HEK293 (cell line): ENCODE results near the gene ZNF471.

ENCODE experiments used
- KLF16 ChIP-seq: fragments of 450-650 bp; formaldehyde crosslinking; IDR thresholded peaks from 2 replicates; pipeline ENCODE4 v1.5.1; 2017; ENCODE audit warnings: missing biosample characterization, missing genetic modification characterization
- RBAK ChIP-seq: fragments of 450-650 bp; formaldehyde crosslinking; IDR thresholded peaks from 2 replicates; pipeline ENCODE4 v1.5.1; 2016; ENCODE audit warnings: missing biosample characterization, missing genetic modification characterization
- ZFP69B ChIP-seq: fragments of 450-650 bp; formaldehyde crosslinking; IDR thresholded peaks from 2 replicates; pipeline ENCODE4 v1.5.1; 2016; ENCODE audit warnings: missing biosample characterization, missing genetic modification characterization
- ZNF140 ChIP-seq: fragments of 450-650 bp; formaldehyde crosslinking; IDR thresholded peaks from 2 replicates; pipeline ENCODE4 v1.5.1; 2016; ENCODE audit warnings: missing biosample characterization, missing genetic modification characterization
- ZNF16 ChIP-seq: fragments of 450-650 bp; formaldehyde crosslinking; IDR thresholded peaks from 2 replicates; pipeline ENCODE4 v1.5.1; 2016; ENCODE audit warnings: low read depth, missing biosample characterization, missing genetic modification characterization
- ZNF223 ChIP-seq: fragments of 450-650 bp; formaldehyde crosslinking; IDR thresholded peaks from 2 replicates; pipeline ENCODE4 v1.5.1; 2016; ENCODE audit warnings: missing biosample characterization, missing genetic modification characterization
- ZNF341 ChIP-seq: fragments of 450-650 bp; formaldehyde crosslinking; IDR thresholded peaks from 2 replicates; pipeline ENCODE4; 2016; ENCODE audit warnings: low read depth, missing biosample characterization, missing genetic modification characterization
- ZNF354C ChIP-seq: fragments of 450-650 bp; formaldehyde crosslinking; IDR thresholded peaks from 2 replicates; pipeline ENCODE4 v1.5.1; 2016; ENCODE audit warnings: missing biosample characterization, missing genetic modification characterization, low read depth, borderline replicate concordance
- ZNF37A ChIP-seq: fragments of 450-650 bp; IDR thresholded peaks from 2 replicates; pipeline ENCODE4 v1.5.1; 2018; ENCODE audit warnings: missing biosample characterization, missing genetic modification characterization
- ZNF391 ChIP-seq: fragments of 450-650 bp; formaldehyde crosslinking; IDR thresholded peaks from 2 replicates; pipeline ENCODE4 v1.5.1; 2016; ENCODE audit warnings: low read depth, missing biosample characterization, missing genetic modification characterization, borderline replicate concordance
- ZNF596 ChIP-seq: fragments of 450-650 bp; IDR thresholded peaks from 2 replicates; pipeline ENCODE4 v1.5.0; 2018; ENCODE audit warnings: missing biosample characterization, mild to moderate bottlenecking, missing genetic modification characterization, moderate library complexity
- ZNF600 ChIP-seq: fragments of 450-650 bp; formaldehyde crosslinking; IDR thresholded peaks from 2 replicates; pipeline ENCODE4 v1.5.1; 2016; ENCODE audit warnings: missing biosample characterization, missing genetic modification characterization
- ZNF658 ChIP-seq: fragments of 450-650 bp; formaldehyde crosslinking; IDR thresholded peaks from 2 replicates; pipeline ENCODE4; 2016; ENCODE audit warnings: missing biosample characterization, missing genetic modification characterization
- ZNF664 ChIP-seq: fragments of 450-650 bp; formaldehyde crosslinking; IDR thresholded peaks from 2 replicates; pipeline ENCODE4 v1.5.1; 2016; ENCODE audit warnings: missing biosample characterization, missing genetic modification characterization
- ZNF76 ChIP-seq: fragments of 450-650 bp; formaldehyde crosslinking; IDR thresholded peaks from 2 replicates; pipeline ENCODE4; 2016; ENCODE audit warnings: low read depth, missing biosample characterization, missing genetic modification characterization, borderline replicate concordance
- ZNF768 ChIP-seq: fragments of 450-650 bp; formaldehyde crosslinking; IDR thresholded peaks from 2 replicates; pipeline ENCODE4 v1.5.1; 2018; ENCODE audit warnings: missing biosample characterization, mild to moderate bottlenecking, missing genetic modification characterization
- ZSCAN16 ChIP-seq: fragments of 450-650 bp; formaldehyde crosslinking; IDR thresholded peaks from 2 replicates; pipeline ENCODE4 v1.5.1; 2016; ENCODE audit warnings: missing biosample characterization, missing genetic modification characterization
- TF ChIP-seq, protein P1 (sequence below): fragments of 450-650 bp; formaldehyde crosslinking; IDR thresholded peaks from 2 replicates; pipeline ENCODE4 v1.5.1; 2016; ENCODE audit warnings: missing biosample characterization, missing genetic modification characterization
- TF ChIP-seq, protein P2 (sequence below): fragments of 450-650 bp; formaldehyde crosslinking; IDR thresholded peaks from 2 replicates; pipeline ENCODE4 v1.5.1; 2016; ENCODE audit warnings: missing biosample characterization, missing genetic modification characterization
- TF ChIP-seq, protein P3 (sequence below): fragments of 450-650 bp; formaldehyde crosslinking; IDR thresholded peaks from 2 replicates; pipeline ENCODE4 v1.5.1; 2016; ENCODE audit warnings: missing biosample characterization, missing genetic modification characterization
- TF ChIP-seq, protein P4 (sequence below): fragments of 450-650 bp; formaldehyde crosslinking; IDR thresholded peaks from 2 replicates; pipeline ENCODE4 v1.5.1; 2016; ENCODE audit warnings: missing biosample characterization, missing genetic modification characterization
- TF ChIP-seq, protein P5 (sequence below): fragments of 450-650 bp; formaldehyde crosslinking; IDR thresholded peaks from 2 replicates; pipeline ENCODE4 v1.5.1; 2017; ENCODE audit warnings: missing biosample characterization, mild to moderate bottlenecking, missing genetic modification characterization, moderate library complexity
- TF ChIP-seq, protein P6 (sequence below): fragments of 450-650 bp; formaldehyde crosslinking; IDR thresholded peaks from 2 replicates; pipeline ENCODE4; 2016; ENCODE audit warnings: missing biosample characterization, missing genetic modification characterization
- TF ChIP-seq, protein P7 (sequence below): fragments of 450-650 bp; formaldehyde crosslinking; IDR thresholded peaks from 2 replicates; pipeline ENCODE4 v1.5.1; 2017; ENCODE audit warnings: missing biosample characterization, missing genetic modification characterization
- TF ChIP-seq, protein P8 (sequence below): fragments of 450-650 bp; formaldehyde crosslinking; IDR thresholded peaks from 2 replicates; pipeline ENCODE4 v1.5.1; 2016; ENCODE audit warnings: missing biosample characterization, missing genetic modification characterization

The ZNF471 gene

DNA sequence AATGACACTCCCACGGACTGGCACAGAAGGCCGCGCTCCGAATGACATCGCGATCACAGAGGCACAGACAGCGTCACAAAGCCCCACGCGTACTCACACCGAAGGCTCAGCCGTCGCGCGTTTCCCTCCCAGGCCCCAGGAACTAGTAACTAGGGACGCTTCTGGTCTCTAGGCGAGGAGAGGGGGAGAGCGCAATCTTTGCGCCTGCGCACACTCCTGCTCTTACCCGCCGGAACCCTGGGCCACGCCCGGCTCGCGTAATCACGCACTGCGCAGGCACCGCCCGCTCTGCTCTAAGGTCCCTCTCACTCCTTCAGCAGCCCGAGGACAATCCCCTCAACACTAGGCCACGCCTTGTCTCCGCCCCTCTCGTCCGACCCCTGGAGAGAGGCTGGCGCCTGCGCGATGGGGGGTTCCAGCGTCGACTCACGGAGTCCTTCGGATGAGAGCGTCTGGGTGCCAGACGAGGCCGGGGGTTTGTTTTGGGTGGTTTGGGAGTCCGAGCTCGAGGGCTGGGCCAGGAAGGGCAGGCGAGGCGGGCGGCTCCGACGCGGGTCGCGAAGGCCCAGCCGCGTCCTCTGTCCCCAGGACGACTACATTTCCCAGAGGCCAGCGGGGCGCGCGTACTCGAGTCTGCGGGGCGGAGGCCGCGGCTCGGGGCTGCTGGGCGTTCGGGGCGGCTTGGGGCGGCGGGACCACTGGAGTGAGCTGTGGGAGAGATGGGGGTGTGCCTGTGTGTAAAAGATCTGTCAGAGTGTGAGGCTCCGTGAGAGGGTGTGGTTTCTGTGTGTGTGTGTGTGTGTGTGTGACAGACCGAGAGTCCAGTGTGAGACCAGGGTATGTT is at the start of gene ZNF471 (continued):
- TF ChIP-seq, protein P1, sequence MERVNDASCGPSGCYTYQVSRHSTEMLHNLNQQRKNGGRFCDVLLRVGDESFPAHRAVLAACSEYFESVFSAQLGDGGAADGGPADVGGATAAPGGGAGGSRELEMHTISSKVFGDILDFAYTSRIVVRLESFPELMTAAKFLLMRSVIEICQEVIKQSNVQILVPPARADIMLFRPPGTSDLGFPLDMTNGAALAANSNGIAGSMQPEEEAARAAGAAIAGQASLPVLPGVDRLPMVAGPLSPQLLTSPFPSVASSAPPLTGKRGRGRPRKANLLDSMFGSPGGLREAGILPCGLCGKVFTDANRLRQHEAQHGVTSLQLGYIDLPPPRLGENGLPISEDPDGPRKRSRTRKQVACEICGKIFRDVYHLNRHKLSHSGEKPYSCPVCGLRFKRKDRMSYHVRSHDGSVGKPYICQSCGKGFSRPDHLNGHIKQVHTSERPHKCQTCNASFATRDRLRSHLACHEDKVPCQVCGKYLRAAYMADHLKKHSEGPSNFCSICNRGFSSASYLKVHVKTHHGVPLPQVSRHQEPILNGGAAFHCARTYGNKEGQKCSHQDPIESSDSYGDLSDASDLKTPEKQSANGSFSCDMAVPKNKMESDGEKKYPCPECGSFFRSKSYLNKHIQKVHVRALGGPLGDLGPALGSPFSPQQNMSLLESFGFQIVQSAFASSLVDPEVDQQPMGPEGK = peak; percentile 65
- TF ChIP-seq, protein P2, sequence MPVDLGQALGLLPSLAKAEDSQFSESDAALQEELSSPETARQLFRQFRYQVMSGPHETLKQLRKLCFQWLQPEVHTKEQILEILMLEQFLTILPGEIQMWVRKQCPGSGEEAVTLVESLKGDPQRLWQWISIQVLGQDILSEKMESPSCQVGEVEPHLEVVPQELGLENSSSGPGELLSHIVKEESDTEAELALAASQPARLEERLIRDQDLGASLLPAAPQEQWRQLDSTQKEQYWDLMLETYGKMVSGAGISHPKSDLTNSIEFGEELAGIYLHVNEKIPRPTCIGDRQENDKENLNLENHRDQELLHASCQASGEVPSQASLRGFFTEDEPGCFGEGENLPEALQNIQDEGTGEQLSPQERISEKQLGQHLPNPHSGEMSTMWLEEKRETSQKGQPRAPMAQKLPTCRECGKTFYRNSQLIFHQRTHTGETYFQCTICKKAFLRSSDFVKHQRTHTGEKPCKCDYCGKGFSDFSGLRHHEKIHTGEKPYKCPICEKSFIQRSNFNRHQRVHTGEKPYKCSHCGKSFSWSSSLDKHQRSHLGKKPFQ (tag by site-specific recombination) = 0 out of 2 replicates have a peak, but pooled peaks have one; percentile 31
- TF ChIP-seq ZFP69B (tag by site-specific recombination) (peak; percentile 34; the same call in 1 of the 2 replicates), ZNF354C (tag by site-specific recombination) (no peak), ZNF391 (tag by site-specific recombination) (peak; percentile 66; the same call in 1 of the 2 replicates), ZNF16 (tag by site-specific recombination) (no peak), ZNF596 (tag by site-specific recombination) (no peak), ZNF768 (tag by site-specific recombination) (no peak), ZNF140 (tag by site-specific recombination) (no peak), ZNF37A (no peak), ZNF664 (no peak), KLF16 (tag by site-specific recombination) (0 out of 2 replicates have a peak, but pooled peaks have one; percentile 51), RBAK (tag by site-specific recombination) (no peak), ZNF658 (tag by site-specific recombination) (no peak), ZNF600 (no peak), ZNF76 (tag by site-specific recombination) (peak; percentile 93), ZNF223 (no peak), ZNF341 (tag by site-specific recombination) (no peak), ZSCAN16 (tag by site-specific recombination) (no peak)
- TF ChIP-seq, protein P3, sequence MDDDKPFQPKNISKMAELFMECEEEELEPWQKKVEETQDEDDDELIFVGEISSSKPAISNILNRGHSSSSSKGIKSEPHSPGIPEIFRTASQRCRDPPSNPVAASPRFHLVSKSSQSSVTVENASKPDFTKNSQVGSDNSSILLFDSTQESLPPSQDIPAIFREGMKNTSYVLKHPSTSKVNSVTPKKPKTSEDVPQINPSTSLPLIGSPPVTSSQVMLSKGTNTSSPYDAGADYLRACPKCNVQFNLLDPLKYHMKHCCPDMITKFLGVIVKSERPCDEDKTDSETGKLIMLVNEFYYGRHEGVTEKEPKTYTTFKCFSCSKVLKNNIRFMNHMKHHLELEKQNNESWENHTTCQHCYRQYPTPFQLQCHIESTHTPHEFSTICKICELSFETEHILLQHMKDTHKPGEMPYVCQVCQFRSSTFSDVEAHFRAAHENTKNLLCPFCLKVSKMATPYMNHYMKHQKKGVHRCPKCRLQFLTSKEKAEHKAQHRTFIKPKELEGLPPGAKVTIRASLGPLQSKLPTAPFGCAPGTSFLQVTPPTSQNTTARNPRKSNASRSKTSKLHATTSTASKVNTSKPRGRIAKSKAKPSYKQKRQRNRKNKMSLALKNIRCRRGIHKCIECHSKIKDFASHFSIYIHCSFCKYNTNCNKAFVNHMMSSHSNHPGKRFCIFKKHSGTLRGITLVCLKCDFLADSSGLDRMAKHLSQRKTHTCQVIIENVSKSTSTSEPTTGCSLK (tag by site-specific recombination) = no peak
- TF ChIP-seq, protein P4, sequence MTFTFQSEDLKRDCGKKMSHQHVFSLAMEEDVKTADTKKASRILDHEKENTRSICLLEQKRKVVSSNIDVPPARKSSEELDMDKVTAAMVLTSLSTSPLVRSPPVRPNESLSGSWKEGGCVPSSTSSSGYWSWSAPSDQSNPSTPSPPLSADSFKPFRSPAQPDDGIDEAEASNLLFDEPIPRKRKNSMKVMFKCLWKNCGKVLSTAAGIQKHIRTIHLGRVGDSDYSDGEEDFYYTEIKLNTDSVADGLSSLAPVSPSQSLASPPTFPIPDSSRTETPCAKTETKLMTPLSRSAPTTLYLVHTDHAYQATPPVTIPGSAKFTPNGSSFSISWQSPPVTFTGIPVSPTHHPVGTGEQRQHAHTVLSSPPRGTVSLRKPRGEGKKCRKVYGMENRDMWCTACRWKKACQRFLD = no peak
- TF ChIP-seq, protein P5, sequence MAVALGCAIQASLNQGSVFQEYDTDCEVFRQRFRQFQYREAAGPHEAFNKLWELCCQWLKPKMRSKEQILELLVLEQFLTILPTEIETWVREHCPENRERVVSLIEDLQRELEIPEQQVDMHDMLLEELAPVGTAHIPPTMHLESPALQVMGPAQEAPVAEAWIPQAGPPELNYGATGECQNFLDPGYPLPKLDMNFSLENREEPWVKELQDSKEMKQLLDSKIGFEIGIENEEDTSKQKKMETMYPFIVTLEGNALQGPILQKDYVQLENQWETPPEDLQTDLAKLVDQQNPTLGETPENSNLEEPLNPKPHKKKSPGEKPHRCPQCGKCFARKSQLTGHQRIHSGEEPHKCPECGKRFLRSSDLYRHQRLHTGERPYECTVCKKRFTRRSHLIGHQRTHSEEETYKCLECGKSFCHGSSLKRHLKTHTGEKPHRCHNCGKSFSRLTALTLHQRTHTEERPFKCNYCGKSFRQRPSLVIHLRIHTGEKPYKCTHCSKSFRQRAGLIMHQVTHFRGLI (tag by site-specific recombination) = no peak
- TF ChIP-seq, protein P6, sequence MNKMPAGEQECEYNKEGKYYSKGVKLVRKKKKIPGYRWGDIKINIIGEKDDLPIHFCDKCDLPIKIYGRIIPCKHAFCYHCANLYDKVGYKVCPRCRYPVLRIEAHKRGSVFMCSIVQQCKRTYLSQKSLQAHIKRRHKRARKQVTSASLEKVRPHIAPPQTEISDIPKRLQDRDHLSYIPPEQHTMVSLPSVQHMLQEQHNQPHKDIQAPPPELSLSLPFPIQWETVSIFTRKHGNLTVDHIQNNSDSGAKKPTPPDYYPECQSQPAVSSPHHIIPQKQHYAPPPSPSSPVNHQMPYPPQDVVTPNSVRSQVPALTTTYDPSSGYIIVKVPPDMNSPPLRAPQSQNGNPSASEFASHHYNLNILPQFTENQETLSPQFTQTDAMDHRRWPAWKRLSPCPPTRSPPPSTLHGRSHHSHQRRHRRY = no peak
- TF ChIP-seq, protein P7, sequence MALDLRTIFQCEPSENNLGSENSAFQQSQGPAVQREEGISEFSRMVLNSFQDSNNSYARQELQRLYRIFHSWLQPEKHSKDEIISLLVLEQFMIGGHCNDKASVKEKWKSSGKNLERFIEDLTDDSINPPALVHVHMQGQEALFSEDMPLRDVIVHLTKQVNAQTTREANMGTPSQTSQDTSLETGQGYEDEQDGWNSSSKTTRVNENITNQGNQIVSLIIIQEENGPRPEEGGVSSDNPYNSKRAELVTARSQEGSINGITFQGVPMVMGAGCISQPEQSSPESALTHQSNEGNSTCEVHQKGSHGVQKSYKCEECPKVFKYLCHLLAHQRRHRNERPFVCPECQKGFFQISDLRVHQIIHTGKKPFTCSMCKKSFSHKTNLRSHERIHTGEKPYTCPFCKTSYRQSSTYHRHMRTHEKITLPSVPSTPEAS (tag by site-specific recombination) = peak; percentile 85
- TF ChIP-seq, protein P8, sequence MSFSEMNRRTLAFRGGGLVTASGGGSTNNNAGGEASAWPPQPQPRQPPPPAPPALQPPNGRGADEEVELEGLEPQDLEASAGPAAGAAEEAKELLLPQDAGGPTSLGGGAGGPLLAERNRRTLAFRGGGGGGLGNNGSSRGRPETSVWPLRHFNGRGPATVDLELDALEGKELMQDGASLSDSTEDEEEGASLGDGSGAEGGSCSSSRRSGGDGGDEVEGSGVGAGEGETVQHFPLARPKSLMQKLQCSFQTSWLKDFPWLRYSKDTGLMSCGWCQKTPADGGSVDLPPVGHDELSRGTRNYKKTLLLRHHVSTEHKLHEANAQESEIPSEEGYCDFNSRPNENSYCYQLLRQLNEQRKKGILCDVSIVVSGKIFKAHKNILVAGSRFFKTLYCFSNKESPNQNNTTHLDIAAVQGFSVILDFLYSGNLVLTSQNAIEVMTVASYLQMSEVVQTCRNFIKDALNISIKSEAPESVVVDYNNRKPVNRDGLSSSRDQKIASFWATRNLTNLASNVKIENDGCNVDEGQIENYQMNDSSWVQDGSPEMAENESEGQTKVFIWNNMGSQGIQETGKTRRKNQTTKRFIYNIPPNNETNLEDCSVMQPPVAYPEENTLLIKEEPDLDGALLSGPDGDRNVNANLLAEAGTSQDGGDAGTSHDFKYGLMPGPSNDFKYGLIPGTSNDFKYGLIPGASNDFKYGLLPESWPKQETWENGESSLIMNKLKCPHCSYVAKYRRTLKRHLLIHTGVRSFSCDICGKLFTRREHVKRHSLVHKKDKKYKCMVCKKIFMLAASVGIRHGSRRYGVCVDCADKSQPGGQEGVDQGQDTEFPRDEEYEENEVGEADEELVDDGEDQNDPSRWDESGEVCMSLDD (tag by site-specific recombination) = no peak
